CD4-positive, alpha-beta T cell (primary cell): ENCODE measurements around the gene ANKRD44. TPM values are rescaled to one million over a fixed set of nuclear protein-coding genes. Genes with fewer than 3 reads are reported as not detected.

ENCODE experiments used
- ATAC-seq: fragments of 200-7000 bp; cut with Tn5 transposase; one replicate; pipeline ENCODE4 v1.10.0; 2022; ENCODE audit warnings: mild to moderate bottlenecking; ENCODE audit not compliant: poor library complexity
- CTCF ChIA-PET: fragments of 350-600 bp; sonication (Branson Sonifier 250); formaldehyde crosslinking; loops from one replicate; lab custom pipeline; 2021; ENCODE audit warnings: antibody characterized with exemption, inconsistent platforms; lab: Charles Lee
- POLR2A ChIA-PET: fragments of 350-600 bp; sonication (Branson Sonifier 250); formaldehyde crosslinking; loops from one replicate; lab custom pipeline; 2021; ENCODE audit warnings: antibody characterized with exemption, inconsistent platforms; lab: Charles Lee
- DNase-seq, 14 experiments: peaks; one replicate each; pipeline ENCODE4 v3.0.0-alpha.2; 2013 to 2020; ENCODE audit warnings: mixed read lengths in 2 of 14
- H3K27ac ChIP-seq, 2 donors: one replicate each; pipeline versions ENCODE4 v1.5.1 to v1.7.0; 2013; ENCODE audit warnings: low read length in 2 of 2, low read depth in 1 of 2, mild to moderate bottlenecking in 1 of 2
- H3K27me3 ChIP-seq, 2 experiments: 1 replicate in 1 of 2; 2 replicates in 1 of 2; pipeline versions ENCODE4 v1.6.1 to v1.7.0; 2013; ENCODE audit warnings: low read length in 2 of 2, control low read depth in 1 of 2, mild to moderate bottlenecking in 1 of 2, moderate library complexity in 1 of 2; ENCODE audit not compliant: insufficient read depth in 2 of 2, control insufficient read depth in 1 of 2
- H3K36me3 ChIP-seq: one replicate; pipeline ENCODE4 v1.6.1; 2013; ENCODE audit warnings: low read length, control low read depth; ENCODE audit not compliant: insufficient read depth
- H3K4me1 ChIP-seq: one replicate; pipeline ENCODE4 v1.6.1; 2013; ENCODE audit warnings: low read length, control low read depth; ENCODE audit not compliant: insufficient read depth
- H3K4me3 ChIP-seq: one replicate; pipeline ENCODE4 v1.5.1; 2013; ENCODE audit warnings: mild to moderate bottlenecking, low read length, moderate library complexity
- H3K9me3 ChIP-seq, 2 experiments: 1 replicate in 1 of 2; 2 replicates in 1 of 2; pipeline versions ENCODE4 v1.6.1 to v1.7.0; 2013; ENCODE audit warnings: low read length in 2 of 2, mild to moderate bottlenecking in 2 of 2, control low read depth in 1 of 2, moderate library complexity in 1 of 2; ENCODE audit not compliant: control insufficient read depth in 1 of 2, insufficient read depth in 1 of 2
- H3K27ac Mint-ChIP-seq: one replicate; pipeline ENCODE4 v1.8.0; 2020; ENCODE audit warnings: mixed read lengths
- H3K27me3 Mint-ChIP-seq: one replicate; pipeline ENCODE4 v1.8.0; 2021; ENCODE audit warnings: mixed read lengths
- H3K36me3 Mint-ChIP-seq: one replicate; pipeline ENCODE4 v1.8.0; 2021; ENCODE audit warnings: low read depth, mixed read lengths
- H3K4me1 Mint-ChIP-seq: one replicate; pipeline ENCODE4 v1.8.0; 2021; ENCODE audit warnings: low read depth, mixed read lengths
- H3K4me3 Mint-ChIP-seq: one replicate; pipeline ENCODE4 v1.8.0; 2020; ENCODE audit warnings: mild to moderate bottlenecking, mixed read lengths
- H3K9me3 Mint-ChIP-seq: one replicate; pipeline ENCODE4 v1.8.0; 2020; ENCODE audit warnings: mixed read lengths
- CTCF ChIP-seq: fragments of 200-600 bp; IDR thresholded peaks from one replicate; pipeline ENCODE4 v1.8.0; 2022; ENCODE audit warnings: antibody characterized with exemption, mild to moderate bottlenecking
- intact Hi-C, 2 experiments: fragments of 100-400 bp; cut with DNase I in 1 of 2; cut with micrococcal nuclease in 1 of 2; formaldehyde crosslinking; loops; one replicate each; pipeline versions ENCODE4 v1.15.1 to v1.9.0; 2023 to 2025; cut with DNase I, micrococcal nuclease
- total RNA-seq, 174 experiments: library from RNA in 2 of 174; stranded (reverse) in 2 of 174; gene quantifications; one replicate each; pipeline ENCODE4 v1.2.3 and lab custom pipeline; 2021 to 2026

ANKRD44 gene
- total RNA-seq, 2 experiments from 2014 or later, result 170 to 186 TPM

- H3K4me1 Mint-ChIP-seq, result no peaks in the 10 kb centered on the region
- no peaks in the 10 kb centered on the region for H3K27me3 ChIP-seq
- no peak overlapping the region for H3K27ac ChIP-seq
- POLR2A ChIA-PET, result no interaction called here
- TF ChIP-seq CTCF, result no peak
- H3K4me3 Mint-ChIP-seq, result no peak overlapping the region
- no peak for ATAC-seq
- no peaks in the 10 kb centered on the region for H3K4me1 ChIP-seq
- CTCF ChIA-PET, result no interaction called here
- DNase-seq, result no peak
- H3K36me3 ChIP-seq, result no peaks in the 10 kb centered on the region
- intact Hi-C loops, result no loop called here
- H3K9me3 ChIP-seq, result no peaks in the 10 kb centered on the region
- H3K36me3 Mint-ChIP-seq, result no peaks in the 10 kb centered on the region
- H3K27ac Mint-ChIP-seq, result no peak overlapping the region
- no peaks in the 10 kb centered on the region for H3K9me3 Mint-ChIP-seq
- no peak overlapping the region for H3K4me3 ChIP-seq
- H3K27me3 Mint-ChIP-seq, result no peaks in the 10 kb centered on the region
These were observed 361.5 kb downstream of the ANKRD44 start for GRCh38 chr2:196949116-196949515.

GRCh38 chr2:196944570-196944969 is 366.0 kb downstream of the ANKRD44 start:
- Histone ChIP-seq H3K4me3 (no peak overlapping the region), H3K27ac (no peak overlapping the region), H3K4me1 (no peaks in the 10 kb centered on the region), H3K27me3 (no peaks in the 10 kb centered on the region), H3K9me3 (no peaks in the 10 kb centered on the region), H3K36me3 (no peaks in the 10 kb centered on the region)
- H3K4me3 Mint-ChIP-seq, result no peak overlapping the region
- intact Hi-C loops, result no loop called here
- no peaks in the 10 kb centered on the region for H3K27me3 Mint-ChIP-seq
- no peak overlapping the region for H3K27ac Mint-ChIP-seq
- no peaks in the 10 kb centered on the region for H3K4me1 Mint-ChIP-seq
- no peak for ATAC-seq
- no peak for DNase-seq
- no peaks in the 10 kb centered on the region for H3K36me3 Mint-ChIP-seq
- H3K9me3 Mint-ChIP-seq, result no peaks in the 10 kb centered on the region
- no peak for TF ChIP-seq CTCF
- ChIA-PET POLR2A (no interaction called here), CTCF (no interaction called here)

- Histone ChIP-seq H3K36me3 (no peaks in the 10 kb centered on the region), H3K4me1 (no peaks in the 10 kb centered on the region), H3K9me3 (no peaks in the 10 kb centered on the region), H3K4me3 (no peak overlapping the region), H3K27me3 (no peaks in the 10 kb centered on the region), H3K27ac (no peak overlapping the region)
- ChIA-PET POLR2A (no interaction called here), CTCF (no interaction called here)
- H3K27me3 Mint-ChIP-seq, result no peaks in the 10 kb centered on the region
- no peaks in the 10 kb centered on the region for H3K4me1 Mint-ChIP-seq
- ATAC-seq (no peak), DNase-seq (no peak)
- H3K36me3 Mint-ChIP-seq, result no peaks in the 10 kb centered on the region
- no peak for TF ChIP-seq CTCF
- no peak overlapping the region for H3K27ac Mint-ChIP-seq
- no peak overlapping the region for H3K4me3 Mint-ChIP-seq
- no peaks in the 10 kb centered on the region for H3K9me3 Mint-ChIP-seq
- intact Hi-C loops, result no loop called here
These were observed 369.0 kb downstream of the ANKRD44 start for GRCh38 chr2:196941398-196942078.
